ENCODE results near the gene CAMK2N1. TPM values are rescaled to one million over a fixed set of nuclear protein-coding genes. Genes with fewer than 3 reads are reported as not detected.
A peak's percentile ranks its signal among the peaks of the same experiment; 100 is the strongest.
"Not testable (repeated sequence)": the region's sequence is repeated elsewhere in the genome, so short reads cannot be mapped to it uniquely, and the experiment has no call there.

Gene CAMK2N1
- total RNA-seq, 1 donor from 2014 or later, result 42.6 TPM

- Histone ChIP-seq H3K36me3 (ENCODE audit: control insufficient read depth, insufficient read depth, low read length) (no peaks in the 10 kb centered on the region), H3K4me3 (ENCODE audit: low read depth, low read length) (no peak overlapping the region), H3K27me3 (ENCODE audit: control insufficient read depth, insufficient read depth, low read length) (peaks cover 15% of the 10 kb centered on the region)
- TF ChIP-seq CTCF (IDR thresholded peaks at IDR 0.05; ENCODE audit: insufficient read depth, low read length, poor library complexity, severe bottlenecking), result no peak
- DNase-seq (ENCODE audit: low read depth), result no peak
Measured at GRCh38 chr1:20528221-20528620, 42.2 kb upstream of the CAMK2N1 start.

DNA sequence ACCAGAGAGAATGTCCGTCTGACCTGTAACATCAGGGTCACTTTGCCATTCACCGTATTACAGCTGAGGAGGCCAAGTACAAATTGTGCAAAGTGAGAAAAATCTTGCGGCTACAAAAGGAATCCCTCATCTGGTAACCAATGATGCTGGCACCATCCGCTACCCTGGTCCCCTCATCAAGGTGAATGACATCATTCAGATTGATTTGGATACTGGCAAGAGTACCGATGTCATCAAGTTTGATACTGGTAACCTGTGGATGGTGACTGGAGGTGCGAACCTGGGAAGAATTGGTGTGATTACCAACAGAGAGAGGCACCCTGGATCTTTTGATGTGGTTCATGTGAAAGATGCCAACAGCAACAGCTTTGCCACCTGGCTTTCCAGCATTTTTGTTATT is 40.3 kb upstream of the CAMK2N1 start:
- H3K27me3 ChIP-seq (ENCODE audit: control insufficient read depth, insufficient read depth, low read length), result peaks cover 10% of the 10 kb centered on the region
- no peak overlapping the region for H3K4me3 ChIP-seq (ENCODE audit: low read depth, low read length)
- DNase-seq (ENCODE audit: low read depth), result no peak
- no peak for TF ChIP-seq CTCF (IDR thresholded peaks at IDR 0.05; ENCODE audit: insufficient read depth, low read length, poor library complexity, severe bottlenecking)
- H3K36me3 ChIP-seq (ENCODE audit: control insufficient read depth, insufficient read depth, low read length), result no peaks in the 10 kb centered on the region

GRCh38 chr1:20521960-20522861 is 36.2 kb upstream of the CAMK2N1 start:
- DNase-seq (ENCODE audit: low read depth), result peak; percentile 26
- H3K27me3 ChIP-seq (ENCODE audit: control insufficient read depth, insufficient read depth, low read length), result no peaks in the 10 kb centered on the region
- peak; percentile 97 for TF ChIP-seq CTCF (IDR thresholded peaks at IDR 0.05; ENCODE audit: insufficient read depth, low read length, poor library complexity, severe bottlenecking)
- no peaks in the 10 kb centered on the region for H3K36me3 ChIP-seq (ENCODE audit: control insufficient read depth, insufficient read depth, low read length)
- no peak overlapping the region for H3K4me3 ChIP-seq (ENCODE audit: low read depth, low read length)

DNA sequence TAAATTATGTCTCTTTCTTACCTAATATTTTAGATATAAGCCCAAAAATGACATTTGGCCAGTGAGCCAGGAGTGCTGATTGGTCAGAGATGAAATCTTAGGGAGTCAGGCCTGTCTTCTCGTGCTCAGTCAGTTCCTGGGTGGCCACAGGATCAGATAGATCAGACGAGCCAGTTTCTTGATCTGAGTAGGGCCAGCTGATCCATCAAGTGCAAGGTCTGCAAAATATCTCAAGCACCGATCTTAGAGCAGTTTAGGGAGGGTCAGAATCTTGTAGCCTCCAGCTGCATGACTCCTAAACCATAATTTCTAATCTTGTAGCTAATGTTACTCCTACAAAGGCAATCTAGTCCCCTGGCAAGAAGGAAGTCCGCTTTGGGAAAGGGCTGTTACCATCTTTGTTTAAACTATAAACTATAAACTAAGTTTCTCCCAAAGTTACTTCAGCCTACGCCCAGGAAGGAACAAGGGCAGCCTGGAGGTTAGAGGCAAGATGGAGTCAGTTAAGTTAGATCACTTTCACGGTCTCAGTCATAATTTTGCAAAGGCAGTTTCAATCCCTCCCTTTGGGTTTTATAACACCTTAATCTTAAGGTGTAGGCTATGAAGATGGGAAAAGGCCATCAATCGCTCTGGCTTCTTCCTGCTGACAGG is 33.7 kb upstream of the CAMK2N1 start:
- not testable (repeated sequence) for H3K4me3 ChIP-seq (ENCODE audit: low read depth, low read length); H3K27me3 ChIP-seq (ENCODE audit: control insufficient read depth, insufficient read depth, low read length); DNase-seq (ENCODE audit: low read depth); H3K36me3 ChIP-seq (ENCODE audit: control insufficient read depth, insufficient read depth, low read length)

DNA sequence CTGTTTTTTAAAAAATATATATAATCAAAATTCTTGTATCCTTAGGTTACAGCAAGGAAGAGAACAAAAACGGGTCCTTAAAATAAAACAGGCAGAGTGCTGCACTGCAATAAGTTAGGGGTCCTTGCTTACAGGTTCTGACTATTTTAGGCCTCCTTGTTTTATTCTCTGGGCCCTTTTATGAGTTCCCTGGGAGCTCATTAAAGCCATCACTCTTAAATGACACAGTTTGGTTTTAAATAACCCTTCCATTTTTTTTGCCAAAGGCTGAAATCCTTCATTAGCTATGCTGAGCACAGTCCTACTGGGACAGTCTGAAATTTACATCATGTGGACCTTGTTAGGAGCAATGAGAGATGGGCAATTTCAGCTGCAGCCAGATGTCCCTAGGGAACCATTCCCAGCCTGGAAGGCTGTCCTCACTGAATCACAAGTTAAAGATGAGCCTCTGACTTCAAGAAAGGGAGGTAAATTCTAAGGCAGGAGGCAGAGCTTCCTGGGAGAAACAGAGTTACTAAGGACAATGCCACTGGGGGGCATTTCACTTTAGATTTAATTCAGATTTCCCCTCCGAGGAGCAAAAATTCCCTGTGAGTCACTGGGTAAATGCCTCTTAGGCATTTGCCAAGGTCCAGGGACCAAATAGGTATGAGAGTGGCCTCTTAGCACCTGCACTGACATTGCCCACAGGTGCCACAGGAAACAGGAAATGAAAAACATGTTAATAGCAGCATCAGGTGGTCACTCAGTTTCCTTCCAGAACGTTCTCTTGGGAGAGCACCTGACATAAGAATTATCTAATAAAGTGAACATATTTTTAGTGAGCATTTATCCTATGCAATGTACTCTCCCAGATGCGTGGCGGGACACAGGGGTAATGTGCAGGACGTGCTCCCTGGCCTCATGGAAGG is 25.8 kb upstream of the CAMK2N1 start:
- DNase-seq (ENCODE audit: low read depth), result no peak
- Histone ChIP-seq H3K27me3 (ENCODE audit: control insufficient read depth, insufficient read depth, low read length) (no peaks in the 10 kb centered on the region), H3K36me3 (ENCODE audit: control insufficient read depth, insufficient read depth, low read length) (no peaks in the 10 kb centered on the region), H3K4me3 (ENCODE audit: low read depth, low read length) (no peak overlapping the region)
- no peak for TF ChIP-seq CTCF (IDR thresholded peaks at IDR 0.05; ENCODE audit: insufficient read depth, low read length, poor library complexity, severe bottlenecking)

- peak overlapping the region; percentile 86 for H3K4me3 ChIP-seq (ENCODE audit: low read depth, low read length)
- no peaks in the 10 kb centered on the region for H3K27me3 ChIP-seq (ENCODE audit: control insufficient read depth, insufficient read depth, low read length)
- H3K36me3 ChIP-seq (ENCODE audit: control insufficient read depth, insufficient read depth, low read length), result no peaks in the 10 kb centered on the region
- DNase-seq (ENCODE audit: low read depth), result no peak
- TF ChIP-seq CTCF (IDR thresholded peaks at IDR 0.05; ENCODE audit: insufficient read depth, low read length, poor library complexity, severe bottlenecking), result no peak
Measured at GRCh38 chr1:20508411-20508771, 22.4 kb upstream of the CAMK2N1 start.
